Loucy (cell line): Measurements from ENCODE around the gene MARCHF2.

Experiments used
- CTCF ChIP-seq: fragments of 200-600 bp; sonication (generic); conservative IDR thresholded peaks from 2 replicates; pipeline ENCODE4 v1.5.1; 2014; ENCODE audit warnings: mild to moderate bottlenecking, antibody characterized with exemption, low read length
- EZH2phosphoT487 ChIP-seq: fragments of 200-600 bp; IDR thresholded peaks from 2 replicates; pipeline ENCODE4 v1.6.1; 2018; ENCODE audit warnings: antibody characterized with exemption, mild to moderate bottlenecking, moderate library complexity, borderline replicate concordance

GRCh38 chr19:8391198-8392016 is 21.7 kb upstream of the MARCHF2 start:
- TF ChIP-seq CTCF: no peak
- TF ChIP-seq EZH2phosphoT487: no peak
